Measurements from ENCODE around the gene EYA2.

GRCh38 chr20:47031821-47032220 is 137.2 kb downstream of the EYA2 start:
- no peak for TF ChIP-seq CTCF (conservative IDR thresholded peaks at IDR 0.05 in 1 of 2, IDR thresholded peaks at IDR 0.05 in 1 of 2; ENCODE audit: extremely low read depth in 1 of 2, insufficient read depth in 1 of 2, low read depth in 1 of 2, low read length in 2 of 2)
- TF ChIP-seq EZH2 (IDR thresholded peaks at IDR 0.05; ENCODE audit: borderline replicate concordance, low read length): no peak

Data from mammary epithelial cell (primary cell).